Type B pancreatic cell (in vitro differentiated cells): Measurements from ENCODE around the gene PPIF. TPM values are rescaled to one million over a fixed set of nuclear protein-coding genes. Genes with fewer than 3 reads are reported as not detected.

Experiments
- DNase-seq: peaks from one replicate; pipeline ENCODE4 v3.0.0; 2021; ENCODE audit warnings: mixed read lengths; ENCODE audit not compliant: unreplicated experiment; ENCODE audit errors: extremely low spot score
- H3K27ac Mint-ChIP-seq: 2 replicates; pipeline ENCODE4 v1.8.0; 2021; ENCODE audit warnings: mild to moderate bottlenecking, mixed read lengths
- H3K27me3 Mint-ChIP-seq: 2 replicates; pipeline ENCODE4 v1.8.0; 2021; ENCODE audit warnings: mixed read lengths
- H3K36me3 Mint-ChIP-seq: 2 replicates; pipeline ENCODE4 v1.8.0; 2021; ENCODE audit warnings: mixed read lengths
- H3K4me1 Mint-ChIP-seq: one replicate; pipeline ENCODE4 v1.8.0; 2021; ENCODE audit warnings: mixed read lengths; ENCODE audit not compliant: unreplicated experiment
- H3K4me3 Mint-ChIP-seq: 2 replicates; pipeline ENCODE4 v1.8.0; 2021; ENCODE audit warnings: mild to moderate bottlenecking, mixed read lengths
- H3K9me3 Mint-ChIP-seq: 2 replicates; pipeline ENCODE4 v1.8.0; 2021; ENCODE audit warnings: mixed read lengths
- CTCF ChIP-seq: fragments of 200-600 bp; sonication (generic); conservative IDR thresholded peaks from 2 replicates; pipeline ENCODE4 v1.5.0; 2021; ENCODE audit warnings: antibody characterized with exemption, mild to moderate bottlenecking
- total RNA-seq: library from RNA; stranded (reverse); gene quantifications from 2 replicates; pipeline ENCODE4 v1.2.1, GENCODE V29; 2021; ENCODE audit warnings: low replicate concordance

Gene PPIF
- total RNA-seq, 1 donor from 2014 or later, result 67.5 TPM

- H3K36me3 Mint-ChIP-seq, result peaks cover 8% of the 10 kb centered on the region
- no peak overlapping the region for H3K27ac Mint-ChIP-seq
- no peaks in the 10 kb centered on the region for H3K9me3 Mint-ChIP-seq
- no peak for TF ChIP-seq CTCF
- H3K4me3 Mint-ChIP-seq, result no peak overlapping the region
- H3K4me1 Mint-ChIP-seq, result peaks cover 15% of the 10 kb centered on the region
- no peaks in the 10 kb centered on the region for H3K27me3 Mint-ChIP-seq
- no peak for DNase-seq
These were observed 34.6 kb upstream of the PPIF start for GRCh38 chr10:79312601-79313187.

- no peak for DNase-seq
- H3K4me1 Mint-ChIP-seq, result peaks cover 21% of the 10 kb centered on the region
- no peaks in the 10 kb centered on the region for H3K9me3 Mint-ChIP-seq
- peaks cover 4% of the 10 kb centered on the region for H3K36me3 Mint-ChIP-seq
- H3K27ac Mint-ChIP-seq, result no peak overlapping the region
- TF ChIP-seq CTCF, result no peak
- H3K27me3 Mint-ChIP-seq, result no peaks in the 10 kb centered on the region
- no peak overlapping the region for H3K4me3 Mint-ChIP-seq
These were observed 33.9 kb upstream of the PPIF start for GRCh38 chr10:79313320-79313719.

- DNase-seq, result no peak
- Mint-ChIP-seq H3K9me3 (no peaks in the 10 kb centered on the region), H3K36me3 (peaks cover 4% of the 10 kb centered on the region), H3K4me3 (no peak overlapping the region), H3K27me3 (no peaks in the 10 kb centered on the region), H3K27ac (peak overlapping the region; percentile 64), H3K4me1 (peaks cover 25% of the 10 kb centered on the region)
- no peak for TF ChIP-seq CTCF
These were observed 33.3 kb upstream of the PPIF start for GRCh38 chr10:79313911-79314439.

- Mint-ChIP-seq H3K9me3 (no peaks in the 10 kb centered on the region), H3K27me3 (no peaks in the 10 kb centered on the region), H3K27ac (no peak overlapping the region), H3K36me3 (no peaks in the 10 kb centered on the region), H3K4me1 (peaks cover 27% of the 10 kb centered on the region), H3K4me3 (no peak overlapping the region)
- TF ChIP-seq CTCF, result no peak
- no peak for DNase-seq
These were observed 32.3 kb upstream of the PPIF start for GRCh38 chr10:79314761-79315601.

GRCh38 chr10:79315602-79315920, 31.7 kb upstream of the PPIF start:
- DNase-seq, result no peak
- Mint-ChIP-seq H3K27ac (no peak overlapping the region), H3K27me3 (no peaks in the 10 kb centered on the region), H3K4me1 (peaks cover 27% of the 10 kb centered on the region), H3K36me3 (no peaks in the 10 kb centered on the region), H3K9me3 (no peaks in the 10 kb centered on the region), H3K4me3 (no peak overlapping the region)
- TF ChIP-seq CTCF, result no peak
